ENCODE measurements around the gene AP4E1. TPM values are rescaled to one million over a fixed set of nuclear protein-coding genes. Genes with fewer than 3 reads are reported as not detected.

Gene AP4E1
- total and polyA plus RNA-seq, 2 of the 8 experiments (the other 6 are each of a cell fraction or from before 2014, with no cell fraction given), result 1.4 to 10.9 TPM

DNA sequence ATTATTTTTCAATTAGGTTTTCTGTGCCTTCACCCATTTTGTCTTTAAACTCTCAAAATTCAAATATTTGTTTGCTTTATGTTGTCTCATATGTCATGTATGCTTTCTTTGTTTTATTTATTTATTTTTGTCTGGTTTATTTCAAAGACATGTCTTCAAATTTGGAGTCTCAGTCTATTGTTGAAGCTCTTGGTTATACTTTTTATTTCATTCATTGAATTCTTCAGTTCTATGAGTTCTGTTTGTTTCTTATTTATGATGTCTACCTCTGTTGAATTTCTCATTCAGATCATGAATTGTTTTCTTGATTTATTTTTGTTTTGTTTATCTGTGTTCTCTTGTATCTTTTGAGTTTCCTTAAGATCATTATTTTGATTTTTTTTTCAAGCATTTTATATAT lies 55.6 kb downstream of the AP4E1 start:
- no peak overlapping the region for H2AFZ ChIP-seq (ENCODE audit: low read length)
- no peak overlapping the region for H3K4me3 ChIP-seq (ENCODE audit: extremely low read depth in 1 of 4, insufficient read depth in 2 of 4, low read depth in 3 of 4, low read length in 4 of 4)
- peaks cover 2 to 9% (median 4%) of the 10 kb centered on the region in 4 experiments; a peak in 4 of 8 replicates for H3K36me3 ChIP-seq (ENCODE audit: control insufficient read depth in 2 of 4, insufficient read depth in 4 of 4, low read length in 3 of 4)
- DNase-seq (ENCODE audit: low read depth in 1 of 2, low spot score in 2 of 2), result no peak
- no peak overlapping the region for H2BK20ac ChIP-seq (ENCODE audit: low read length)
- no peak overlapping the region for H2BK5ac ChIP-seq (ENCODE audit: low read depth, low read length)
- H3K27ac ChIP-seq (ENCODE audit: low read depth, low read length), result no peak overlapping the region
- no peak overlapping the region for H3K4ac ChIP-seq (replicated peaks; ENCODE audit: insufficient read length, low read depth, low read length)
- no peaks in the 10 kb centered on the region for H3K79me2 ChIP-seq (ENCODE audit: control insufficient read depth in 1 of 2, insufficient read depth in 2 of 2, low read length in 2 of 2)
- no peak overlapping the region for H3K56ac ChIP-seq (replicated peaks; ENCODE audit: insufficient read length, low read depth, low read length)
- H4K8ac ChIP-seq (ENCODE audit: extremely low read depth, insufficient read depth, low read length), result no peak overlapping the region
- no peaks in the 10 kb centered on the region for H3K27me3 ChIP-seq (replicated peaks in 1 of 4; ENCODE audit: control insufficient read depth in 3 of 4, extremely low read depth in 1 of 4, insufficient read depth in 3 of 4, low read length in 3 of 4)
- no peaks in the 10 kb centered on the region for H3K79me1 ChIP-seq (ENCODE audit: low read depth, low read length)
- no peak overlapping the region for H3K14ac ChIP-seq (ENCODE audit: insufficient read length)
- H3K18ac ChIP-seq (ENCODE audit: extremely low read depth, low read length), result no peak overlapping the region
- H2BK15ac ChIP-seq (ENCODE audit: low read length), result no peak overlapping the region
- no peaks in the 10 kb centered on the region for H3K4me1 ChIP-seq (replicated peaks in 1 of 4; ENCODE audit: control insufficient read depth in 3 of 4, insufficient read depth in 4 of 4, low read length in 3 of 4)
- no peak overlapping the region for H3K23ac ChIP-seq (ENCODE audit: insufficient read length)
- no peak overlapping the region for H2BK120ac ChIP-seq (replicated peaks; ENCODE audit: low read depth, low read length)
- H4K91ac ChIP-seq (replicated peaks; ENCODE audit: insufficient read length, low read length), result no peak overlapping the region
- H2AK5ac ChIP-seq (ENCODE audit: low read depth, low read length), result no peak overlapping the region
- CTCF ChIA-PET (ENCODE audit: partially characterized antibody), result no interaction called here
- no peaks in the 10 kb centered on the region; the same call in 1 of the 2 replicates for H3K23me2 ChIP-seq (ENCODE audit: low read depth, low read length)
- H4K20me1 ChIP-seq (replicated peaks in 1 of 2; ENCODE audit: control insufficient read depth in 1 of 2, insufficient read depth in 2 of 2, low read length in 2 of 2), result no peaks in the 10 kb centered on the region
- POLR2A ChIA-PET (ENCODE audit: partially characterized antibody), result no interaction called here
- no peak overlapping the region for H4K5ac ChIP-seq (ENCODE audit: insufficient read length, low read depth, low read length)
- no peaks in the 10 kb centered on the region for H3K9me3 ChIP-seq (ENCODE audit: insufficient read depth in 2 of 2, low read depth in 1 of 2, low read length in 1 of 2)
- FAIRE-seq, result no peak
- no peak overlapping the region for H3K4me2 ChIP-seq (ENCODE audit: insufficient read depth in 1 of 2, low read depth in 2 of 2, low read length in 2 of 2)
- no peak overlapping the region for H3K9ac ChIP-seq (replicated peaks in 1 of 4; ENCODE audit: extremely low read depth in 1 of 4, low read depth in 3 of 4, low read length in 3 of 4)
- H2BK12ac ChIP-seq (ENCODE audit: low read depth, low read length), result no peak overlapping the region
- TF ChIP-seq PHF8 (conservative IDR thresholded peaks at IDR 0.05; ENCODE audit: low read depth, low read length) (no peak), HDAC6 (IDR thresholded peaks at IDR 0.05; ENCODE audit: low read depth, low read length) (no peak), ATF2 (IDR thresholded peaks at IDR 0.05; ENCODE audit: low read length) (no peak), POU5F1 (IDR thresholded peaks at IDR 0.05; ENCODE audit: low read depth, low read length) (no peak), RBBP5 (IDR thresholded peaks at IDR 0.05; ENCODE audit: borderline replicate concordance, low read depth, low read length) (no peak), USF2 (IDR thresholded peaks at IDR 0.05; ENCODE audit: low read length) (no peak), SP1 (IDR thresholded peaks at IDR 0.05; ENCODE audit: low read depth, low read length) (no peak), TAF1 (IDR thresholded peaks at IDR 0.05; ENCODE audit: low read depth, low read length) (no peak), NANOG (IDR thresholded peaks at IDR 0.05; ENCODE audit: insufficient read depth, low read depth, low read length, poor library complexity, severe bottlenecking) (no peak), ASH2L (IDR thresholded peaks at IDR 0.05; ENCODE audit: low read length) (no peak), SIX5 (IDR thresholded peaks at IDR 0.05; ENCODE audit: low read depth, low read length) (no peak), KDM4A (IDR thresholded peaks at IDR 0.05; ENCODE audit: low read depth, low read length, severe bottlenecking) (no peak), CBX5 (IDR thresholded peaks at IDR 0.05; ENCODE audit: low read depth, low read length) (no peak)
